GM21381 (cell line): ENCODE data around the gene KLK8.
"Not testable (repeated sequence)": the region's sequence is repeated elsewhere in the genome, so short reads cannot be mapped to it uniquely, and the experiment has no call there.

Experiments
- ATAC-seq: cut with Tn5 transposase; IDR thresholded peaks from one replicate; pipeline ENCODE4 v1.9.1; 2021; ENCODE audit warnings: mild to moderate bottlenecking, moderate library complexity; ENCODE audit not compliant: unreplicated experiment

KLK8 gene

GRCh38 chr19:50984416-50984815 lies 17.0 kb downstream of the KLK8 start:
- not testable (repeated sequence) for ATAC-seq

- ATAC-seq, result no peak
Measured at GRCh38 chr19:50983625-50984292, 17.6 kb downstream of the KLK8 start, which contains the start of gene KLK7. TSS of gene KLK7 (minus strand) at chr19:50983917. CDS start at chr19:50982399, 1,518 bp downstream.

GRCh38 chr19:50982186-50982585 lies 19.2 kb downstream of the KLK8 start:
- ATAC-seq, result no peak

- no peak for ATAC-seq
Measured at GRCh38 chr19:50981587-50982146, 19.7 kb downstream of the KLK8 start.

GRCh38 chr19:50980208-50980607 lies 21.2 kb downstream of the KLK8 start:
- ATAC-seq, result no peak

- no peak for ATAC-seq
Measured at GRCh38 chr19:50979758-50980157, 21.6 kb downstream of the KLK8 start.

GRCh38 chr19:50978772-50979390 lies 22.5 kb downstream of the KLK8 start:
- ATAC-seq, result no peak

GRCh38 chr19:50977626-50978025 lies 23.8 kb downstream of the KLK8 start:
- ATAC-seq, result no peak

- ATAC-seq, result no peak
Measured at GRCh38 chr19:50975766-50976165, 25.6 kb downstream of the KLK8 start.

- ATAC-seq, result no peak
Measured at GRCh38 chr19:50974702-50975556, 26.5 kb downstream of the KLK8 start.

GRCh38 chr19:50972795-50973376 lies 28.5 kb downstream of the KLK8 start:
- ATAC-seq, result no peak

GRCh38 chr19:50969810-50970209 lies 31.6 kb downstream of the KLK8 start:
- ATAC-seq, result not testable (repeated sequence)

- ATAC-seq, result no peak
Measured at GRCh38 chr19:50969413-50969760, 32.0 kb downstream of the KLK8 start, which contains the start of gene KLK6. TSS of gene KLK6 (minus strand) at chr19:50969591. CDS start at chr19:50968104, 1,487 bp downstream.

GRCh38 chr19:50968716-50969412 lies 32.5 kb downstream of the KLK8 start:
- ATAC-seq, result no peak

GRCh38 chr19:50967929-50968715 lies 33.3 kb downstream of the KLK8 start:
- ATAC-seq, result no peak

- ATAC-seq, result no peak
Measured at GRCh38 chr19:50964266-50964665, 37.1 kb downstream of the KLK8 start.

GRCh38 chr19:50963381-50963780 lies 38.0 kb downstream of the KLK8 start:
- no peak for ATAC-seq

GRCh38 chr19:50962245-50962644 lies 39.2 kb downstream of the KLK8 start:
- ATAC-seq, result no peak

GRCh38 chr19:50959731-50960500 lies 41.5 kb downstream of the KLK8 start:
- ATAC-seq, result no peak
